NCI-H2196 treated with DMSO at 0.1 percent for 48 hours (cell line): ENCODE data around the gene LPP.

ENCODE experiments used
- DNase-seq: peaks from one replicate; lab custom pipeline; 2025; ENCODE audit not compliant: unreplicated experiment; lab: John Stamatoyannopoulos, UW

Gene LPP

GRCh38 chr3:188574885-188575284 lies 420.9 kb downstream of the LPP start:
- no peak for DNase-seq

GRCh38 chr3:188575501-188575900 lies 421.5 kb downstream of the LPP start:
- no peak for DNase-seq

- no peak for DNase-seq
Measured at GRCh38 chr3:188577539-188577938, 423.6 kb downstream of the LPP start.

- no peak for DNase-seq
Measured at GRCh38 chr3:188578576-188579363, 424.8 kb downstream of the LPP start.

- DNase-seq = no peak
Measured at GRCh38 chr3:188580223-188580622, 426.3 kb downstream of the LPP start.

GRCh38 chr3:188580659-188581058 lies 426.7 kb downstream of the LPP start:
- DNase-seq = no peak

- no peak for DNase-seq
Measured at GRCh38 chr3:188581365-188581764, 427.4 kb downstream of the LPP start.

GRCh38 chr3:188581792-188582191 lies 427.8 kb downstream of the LPP start:
- DNase-seq = no peak

- DNase-seq = no peak
Measured at GRCh38 chr3:188583341-188584161, 429.6 kb downstream of the LPP start.

GRCh38 chr3:188584162-188584529 lies 430.2 kb downstream of the LPP start:
- DNase-seq = no peak

GRCh38 chr3:188584958-188585689 lies 431.2 kb downstream of the LPP start:
- DNase-seq = no peak

- DNase-seq = no peak
Measured at GRCh38 chr3:188589071-188589470, 435.1 kb downstream of the LPP start.

- DNase-seq = no peak
Measured at GRCh38 chr3:188589771-188590170, 435.8 kb downstream of the LPP start.

- no peak for DNase-seq
Measured at GRCh38 chr3:188590557-188590956, 436.6 kb downstream of the LPP start.

GRCh38 chr3:188594139-188594538 lies 440.2 kb downstream of the LPP start:
- DNase-seq = no peak

- DNase-seq = no peak
Measured at GRCh38 chr3:188595890-188596376, 442.0 kb downstream of the LPP start.

GRCh38 chr3:188598894-188599293 lies 444.9 kb downstream of the LPP start:
- no peak for DNase-seq

GRCh38 chr3:188602111-188602510 lies 448.2 kb downstream of the LPP start:
- DNase-seq = no peak

- no peak for DNase-seq
Measured at GRCh38 chr3:188602620-188603019, 448.7 kb downstream of the LPP start.

- DNase-seq = no peak
Measured at GRCh38 chr3:188604651-188605050, 450.7 kb downstream of the LPP start.

- DNase-seq = no peak
Measured at GRCh38 chr3:188605231-188605630, 451.3 kb downstream of the LPP start.
